Pons (tissue), 1 donor: ENCODE results near the gene RNF208.
A peak's percentile ranks its signal among the peaks of the same experiment; 100 is the strongest.

Experiments
- DNase-seq: peaks from one replicate; pipeline ENCODE4 v3.0.0-alpha.2; 2016; ENCODE audit warnings: low spot score

RNF208 gene

GRCh38 chr9:137227853-137228505 lies 5.9 kb upstream of the RNF208 start:
- DNase-seq, result no peak

GRCh38 chr9:137227054-137227852 lies 5.2 kb upstream of the RNF208 start, which contains the start of gene RNF224:
Gene RNF224, plus strand, starts transcription at chr9:137227502. Its CDS starts 834 bp downstream, at chr9:137228336.
- peak; percentile 52 for DNase-seq

- no peak for DNase-seq
Observed at GRCh38 chr9:137226338-137227053, 4.5 kb upstream of the RNF208 start.

GRCh38 chr9:137225699-137226331 lies 3.8 kb upstream of the RNF208 start:
- no peak for DNase-seq

GRCh38 chr9:137224830-137225694 lies 3.0 kb upstream of the RNF208 start, which contains the start of gene CYSRT1:
Gene CYSRT1, plus strand, starts transcription at chr9:137225174. Its CDS starts 448 bp downstream, at chr9:137225622.
- DNase-seq, result no peak

GRCh38 chr9:137223078-137223970 lies 1.3 kb upstream of the RNF208 start:
- peak; percentile 97 for DNase-seq

GRCh38 chr9:137221506-137222111 lies 431 bp downstream of the RNF208 start:
- no peak for DNase-seq

- DNase-seq, result no peak
Observed at GRCh38 chr9:137221095-137221505, 940 bp downstream of the RNF208 start.

- no peak for DNase-seq
Observed at GRCh38 chr9:137220317-137221094, 1.5 kb downstream of the RNF208 start.

GRCh38 chr9:137219757-137220316 lies 2.2 kb downstream of the RNF208 start:
- no peak for DNase-seq

- no peak for DNase-seq
Observed at GRCh38 chr9:137218754-137219271, 3.2 kb downstream of the RNF208 start.

- DNase-seq, result no peak
Observed at GRCh38 chr9:137218212-137218753, 3.8 kb downstream of the RNF208 start.

- DNase-seq, result no peak
Observed at GRCh38 chr9:137217276-137218211, 4.5 kb downstream of the RNF208 start.

GRCh38 chr9:137216188-137216965 lies 5.7 kb downstream of the RNF208 start:
- DNase-seq, result no peak

GRCh38 chr9:137215196-137215986 lies 6.6 kb downstream of the RNF208 start:
- no peak for DNase-seq
